Activated CD4-positive, alpha-beta T cell treated with anti-CD3 and anti-CD28 coated beads, Interleukin-2, Interleukin-4, amounts not matched to agents 100 ng/mL and 50 ng/mL, durations not matched to agents 16 hours and 8 hours (primary cell): Measurements from ENCODE around the gene CD300A.
"Not testable (repeated sequence)": the region's sequence is repeated elsewhere in the genome, so short reads cannot be mapped to it uniquely, and the experiment has no call there.

Experiments
- DNase-seq: peaks from one replicate; pipeline ENCODE4 v3.0.0-alpha.2; 2020; ENCODE audit warnings: low spot score

CD300A gene

GRCh38 chr17:74518413-74518981, 52.1 kb downstream of the CD300A start:
- DNase-seq: not testable (repeated sequence)

GRCh38 chr17:74520016-74520434, 53.6 kb downstream of the CD300A start:
- DNase-seq: no peak

- no peak for DNase-seq
These were observed 54.5 kb downstream of the CD300A start for GRCh38 chr17:74520790-74521480.

- no peak for DNase-seq
These were observed 55.3 kb downstream of the CD300A start for GRCh38 chr17:74521701-74522201.

- DNase-seq: no peak
These were observed 56.1 kb downstream of the CD300A start for GRCh38 chr17:74522381-74523105.

GRCh38 chr17:74523308-74523707, 56.9 kb downstream of the CD300A start:
- DNase-seq: no peak

- DNase-seq: no peak
These were observed 58.4 kb downstream of the CD300A start for GRCh38 chr17:74524653-74525464.

- no peak for DNase-seq
These were observed 59.0 kb downstream of the CD300A start for GRCh38 chr17:74525465-74525725.

- no peak for DNase-seq
These were observed 59.4 kb downstream of the CD300A start for GRCh38 chr17:74525781-74526288.

GRCh38 chr17:74526681-74527080, 60.2 kb downstream of the CD300A start:
- DNase-seq: no peak

- no peak for DNase-seq
These were observed 60.6 kb downstream of the CD300A start for GRCh38 chr17:74527081-74527480.

- no peak for DNase-seq
These were observed 61.3 kb downstream of the CD300A start for GRCh38 chr17:74527756-74528155.

GRCh38 chr17:74528491-74529199, 62.2 kb downstream of the CD300A start:
- DNase-seq: no peak

- no peak for DNase-seq
These were observed 62.8 kb downstream of the CD300A start for GRCh38 chr17:74529243-74529642.

- DNase-seq: no peak
These were observed 64.4 kb downstream of the CD300A start for GRCh38 chr17:74530831-74531150.

- no peak for DNase-seq
These were observed 64.9 kb downstream of the CD300A start, which contains the start of gene CD300LB for GRCh38 chr17:74531231-74531761. Gene CD300LB, minus strand, starts transcription at chr17:74531475. Its CDS starts 125 bp downstream, at chr17:74531350.

- DNase-seq: no peak
These were observed 65.7 kb downstream of the CD300A start for GRCh38 chr17:74532115-74532514.
